Measurements from ENCODE around the gene NEDD9. TPM values are rescaled to one million over a fixed set of nuclear protein-coding genes. Genes with fewer than 3 reads are reported as not detected.

Gene NEDD9
- total and polyA plus RNA-seq, 2 of the 13 experiments (the other 11 are each of a cell fraction or from before 2014, with no cell fraction given), result 27.1 to 389 TPM

DNA sequence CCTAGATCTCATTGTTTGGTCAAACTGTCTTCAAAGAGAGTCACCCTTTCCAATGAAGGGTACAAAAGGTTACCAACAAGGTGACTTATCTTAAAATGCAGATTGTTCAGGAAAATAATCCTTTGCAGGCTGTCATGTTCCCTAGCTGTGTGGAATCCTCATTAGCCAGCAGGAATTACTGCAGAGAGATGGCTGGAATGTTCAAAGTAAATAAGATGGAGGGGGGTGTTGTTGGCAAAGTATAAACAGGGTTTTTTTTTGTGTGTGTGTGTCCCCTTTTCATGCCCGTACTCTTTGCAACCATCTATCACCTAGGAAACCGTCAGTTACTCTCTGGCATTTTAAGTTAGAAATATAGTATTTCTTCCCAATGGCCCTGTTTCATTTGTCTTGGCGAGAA, 6.5 kb downstream of the NEDD9 start (continued):
- TF ChIP-seq, protein P1, sequence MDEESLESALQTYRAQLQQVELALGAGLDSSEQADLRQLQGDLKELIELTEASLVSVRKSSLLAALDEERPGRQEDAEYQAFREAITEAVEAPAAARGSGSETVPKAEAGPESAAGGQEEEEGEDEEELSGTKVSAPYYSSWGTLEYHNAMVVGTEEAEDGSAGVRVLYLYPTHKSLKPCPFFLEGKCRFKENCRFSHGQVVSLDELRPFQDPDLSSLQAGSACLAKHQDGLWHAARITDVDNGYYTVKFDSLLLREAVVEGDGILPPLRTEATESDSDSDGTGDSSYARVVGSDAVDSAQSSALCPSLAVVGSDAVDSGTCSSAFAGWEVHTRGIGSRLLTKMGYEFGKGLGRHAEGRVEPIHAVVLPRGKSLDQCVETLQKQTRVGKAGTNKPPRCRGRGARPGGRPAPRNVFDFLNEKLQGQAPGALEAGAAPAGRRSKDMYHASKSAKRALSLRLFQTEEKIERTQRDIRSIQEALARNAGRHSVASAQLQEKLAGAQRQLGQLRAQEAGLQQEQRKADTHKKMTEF (CRISPR knock-in tag; IDR thresholded peaks at IDR 0.05), result peak; percentile 49; the same call in 1 of the 2 replicates
- TF ChIP-seq KDM5B (CRISPR knock-in tag; IDR thresholded peaks at IDR 0.05; ENCODE audit: borderline replicate concordance) (no peak), RBM22 (optimal IDR thresholded peaks at IDR 0.05; ENCODE audit: low read length) (peak; percentile 83), PAF1 (CRISPR knock-in tag; IDR thresholded peaks at IDR 0.05) (0 out of 2 replicates have a peak, but pooled peaks have one; percentile 57), MIXL1 (CRISPR knock-in tag; IDR thresholded peaks at IDR 0.05) (peak; percentile 66; the same call in 1 of the 2 replicates), ATM (IDR thresholded peaks at IDR 0.05; ENCODE audit: borderline replicate concordance) (no peak), NFIC (IDR thresholded peaks at IDR 0.05; ENCODE audit: low read length) (0 out of 2 replicates have a peak, but pooled peaks have one; percentile 29), TCF7 (IDR thresholded peaks at IDR 0.05; ENCODE audit: low read depth) (peak; percentile 24; the same call in 1 of the 2 replicates), ZFP1 (CRISPR knock-in tag; IDR thresholded peaks at IDR 0.05) (no peak), RARA (CRISPR knock-in tag; IDR thresholded peaks at IDR 0.05) (peak; percentile 36; the same call in 1 of the 2 replicates), ZNF235 (CRISPR knock-in tag; IDR thresholded peaks at IDR 0.05; ENCODE audit: borderline replicate concordance) (no peak), KLF16 (CRISPR knock-in tag; IDR thresholded peaks at IDR 0.05) (peak in 1 of 2 experiments; percentile 46; a peak in 1 of 4 replicates), ZNF367 (CRISPR knock-in tag; IDR thresholded peaks at IDR 0.05; ENCODE audit: borderline replicate concordance) (no peak), AGO2 (optimal IDR thresholded peaks at IDR 0.05; ENCODE audit: low read depth, low read length) (peak; percentile 9), HDAC2 (CRISPR knock-in tag; IDR thresholded peaks at IDR 0.05) (0 out of 2 replicates have a peak, but pooled peaks have one; percentile 41), POLR2A (IDR thresholded peaks at IDR 0.05; ENCODE audit: insufficient read depth in 1 of 2, low read depth in 2 of 2, low read length in 2 of 2) (peak in 1 of 2 experiments; percentile 25; a peak in 1 of 4 replicates), FOXK2 (IDR thresholded peaks at IDR 0.05) (peak; percentile 84), TAF15 (IDR thresholded peaks at IDR 0.05; ENCODE audit: low read depth, low read length, poor library complexity, severe bottlenecking) (no peak), ISX (CRISPR knock-in tag; conservative IDR thresholded peaks at IDR 0.05) (no peak), ZNF781 (CRISPR knock-in tag; IDR thresholded peaks at IDR 0.05; ENCODE audit: borderline replicate concordance, not compliant biosample characterization) (no peak)
- TF ChIP-seq, protein P2, sequence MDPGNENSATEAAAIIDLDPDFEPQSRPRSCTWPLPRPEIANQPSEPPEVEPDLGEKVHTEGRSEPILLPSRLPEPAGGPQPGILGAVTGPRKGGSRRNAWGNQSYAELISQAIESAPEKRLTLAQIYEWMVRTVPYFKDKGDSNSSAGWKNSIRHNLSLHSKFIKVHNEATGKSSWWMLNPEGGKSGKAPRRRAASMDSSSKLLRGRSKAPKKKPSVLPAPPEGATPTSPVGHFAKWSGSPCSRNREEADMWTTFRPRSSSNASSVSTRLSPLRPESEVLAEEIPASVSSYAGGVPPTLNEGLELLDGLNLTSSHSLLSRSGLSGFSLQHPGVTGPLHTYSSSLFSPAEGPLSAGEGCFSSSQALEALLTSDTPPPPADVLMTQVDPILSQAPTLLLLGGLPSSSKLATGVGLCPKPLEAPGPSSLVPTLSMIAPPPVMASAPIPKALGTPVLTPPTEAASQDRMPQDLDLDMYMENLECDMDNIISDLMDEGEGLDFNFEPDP (CRISPR knock-in tag; conservative IDR thresholded peaks at IDR 0.05), result 0 out of 2 replicates have a peak, but pooled peaks have one; percentile 74
- TF ChIP-seq, protein P3, sequence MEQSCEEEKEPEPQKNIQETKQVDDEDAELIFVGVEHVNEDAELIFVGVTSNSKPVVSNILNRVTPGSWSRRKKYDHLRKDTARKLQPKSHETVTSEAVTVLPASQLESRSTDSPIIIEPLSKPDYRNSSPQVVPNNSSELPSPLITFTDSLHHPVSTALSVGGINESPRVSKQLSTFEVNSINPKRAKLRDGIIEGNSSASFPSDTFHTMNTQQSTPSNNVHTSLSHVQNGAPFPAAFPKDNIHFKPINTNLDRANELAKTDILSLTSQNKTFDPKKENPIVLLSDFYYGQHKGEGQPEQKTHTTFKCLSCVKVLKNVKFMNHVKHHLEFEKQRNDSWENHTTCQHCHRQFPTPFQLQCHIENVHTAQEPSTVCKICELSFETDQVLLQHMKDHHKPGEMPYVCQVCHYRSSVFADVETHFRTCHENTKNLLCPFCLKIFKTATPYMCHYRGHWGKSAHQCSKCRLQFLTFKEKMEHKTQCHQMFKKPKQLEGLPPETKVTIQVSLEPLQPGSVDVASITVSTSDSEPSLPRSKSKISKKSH (CRISPR knock-in tag; IDR thresholded peaks at IDR 0.05; ENCODE audit: borderline replicate concordance), result no peak
- TF ChIP-seq, protein P4, sequence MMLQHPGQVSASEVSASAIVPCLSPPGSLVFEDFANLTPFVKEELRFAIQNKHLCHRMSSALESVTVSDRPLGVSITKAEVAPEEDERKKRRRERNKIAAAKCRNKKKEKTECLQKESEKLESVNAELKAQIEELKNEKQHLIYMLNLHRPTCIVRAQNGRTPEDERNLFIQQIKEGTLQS (CRISPR knock-in tag; IDR thresholded peaks at IDR 0.05), result no peak
- TF ChIP-seq, protein P5, sequence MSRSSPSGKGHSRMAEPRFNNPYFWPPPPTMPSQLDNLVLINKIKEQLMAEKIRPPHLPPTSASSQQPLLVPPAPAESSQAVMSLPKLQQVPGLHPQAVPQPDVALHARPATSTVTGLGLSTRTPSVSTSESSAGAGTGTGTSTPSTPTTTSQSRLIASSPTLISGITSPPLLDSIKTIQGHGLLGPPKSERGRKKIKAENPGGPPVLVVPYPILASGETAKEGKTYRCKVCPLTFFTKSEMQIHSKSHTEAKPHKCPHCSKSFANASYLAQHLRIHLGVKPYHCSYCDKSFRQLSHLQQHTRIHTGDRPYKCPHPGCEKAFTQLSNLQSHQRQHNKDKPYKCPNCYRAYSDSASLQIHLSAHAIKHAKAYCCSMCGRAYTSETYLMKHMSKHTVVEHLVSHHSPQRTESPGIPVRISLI (CRISPR knock-in tag; IDR thresholded peaks at IDR 0.05; ENCODE audit: borderline replicate concordance), result peak; percentile 91; the same call in 1 of the 2 replicates
- TF ChIP-seq, protein P6, sequence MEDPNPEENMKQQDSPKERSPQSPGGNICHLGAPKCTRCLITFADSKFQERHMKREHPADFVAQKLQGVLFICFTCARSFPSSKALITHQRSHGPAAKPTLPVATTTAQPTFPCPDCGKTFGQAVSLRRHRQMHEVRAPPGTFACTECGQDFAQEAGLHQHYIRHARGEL (CRISPR knock-in tag; IDR thresholded peaks at IDR 0.05), result no peak

Data from HepG2 (cell line).